Activated CD8-positive, alpha-beta memory T cell treated with anti-CD3 and anti-CD28 coated beads for 36 hours (primary cell): ENCODE results near the gene AIPL1. TPM values are rescaled to one million over a fixed set of nuclear protein-coding genes. Genes with fewer than 3 reads are reported as not detected.

Source experiments
- CTCF ChIA-PET: fragments of 350-600 bp; sonication (Branson Sonifier 250); formaldehyde crosslinking; loops from one replicate; lab custom pipeline; 2021; ENCODE audit warnings: antibody characterized with exemption; lab: Charles Lee
- POLR2A ChIA-PET: fragments of 350-600 bp; sonication (Branson Sonifier 250); formaldehyde crosslinking; loops from one replicate; lab custom pipeline; 2021; ENCODE audit warnings: antibody characterized with exemption; lab: Charles Lee
- total RNA-seq, 2 experiments: library from RNA; stranded (reverse); gene quantifications; one replicate each; pipeline ENCODE4 v1.2.3, GENCODE V29; 2021

The AIPL1 gene
- total RNA-seq, 2 experiments from 2014 or later = not detected

- CTCF ChIA-PET = interaction anchor here (0.6 kb wide), 1 partner anchor 14 kb away, joined by 3 read pairs; no protein-coding TSS in a partner anchor
- POLR2A ChIA-PET = interaction anchor here (0.7 kb wide), 1 partner anchor 52 kb away, joined by 5 read pairs; no protein-coding TSS in a partner anchor
Observed at GRCh38 chr17:6428207-6428965, 6.5 kb downstream of the AIPL1 start.

DNA sequence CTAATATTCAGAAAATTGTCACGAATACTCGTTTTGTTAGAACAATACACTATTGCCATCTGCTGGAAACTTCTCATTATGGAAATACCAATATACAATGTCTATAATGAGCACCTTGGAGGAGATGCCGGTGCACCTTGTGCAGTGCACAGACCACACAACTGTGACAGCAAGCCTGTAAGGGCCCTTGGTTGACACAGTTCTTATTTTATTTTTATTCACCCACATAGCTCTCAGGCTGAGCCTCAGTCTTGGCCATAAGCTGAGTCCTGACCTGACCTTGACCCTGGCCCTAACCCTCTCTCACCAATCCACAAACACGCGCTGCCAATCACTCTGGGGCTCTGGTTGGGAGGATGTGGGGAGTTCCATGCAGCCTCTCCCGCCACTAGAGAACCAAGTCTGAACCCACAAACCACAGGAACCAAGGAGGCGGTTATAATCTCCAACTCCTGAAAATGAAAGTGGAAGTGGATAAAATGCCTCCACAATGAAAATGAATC lies 7.6 kb downstream of the AIPL1 start:
- CTCF ChIA-PET = no interaction called here

DNA sequence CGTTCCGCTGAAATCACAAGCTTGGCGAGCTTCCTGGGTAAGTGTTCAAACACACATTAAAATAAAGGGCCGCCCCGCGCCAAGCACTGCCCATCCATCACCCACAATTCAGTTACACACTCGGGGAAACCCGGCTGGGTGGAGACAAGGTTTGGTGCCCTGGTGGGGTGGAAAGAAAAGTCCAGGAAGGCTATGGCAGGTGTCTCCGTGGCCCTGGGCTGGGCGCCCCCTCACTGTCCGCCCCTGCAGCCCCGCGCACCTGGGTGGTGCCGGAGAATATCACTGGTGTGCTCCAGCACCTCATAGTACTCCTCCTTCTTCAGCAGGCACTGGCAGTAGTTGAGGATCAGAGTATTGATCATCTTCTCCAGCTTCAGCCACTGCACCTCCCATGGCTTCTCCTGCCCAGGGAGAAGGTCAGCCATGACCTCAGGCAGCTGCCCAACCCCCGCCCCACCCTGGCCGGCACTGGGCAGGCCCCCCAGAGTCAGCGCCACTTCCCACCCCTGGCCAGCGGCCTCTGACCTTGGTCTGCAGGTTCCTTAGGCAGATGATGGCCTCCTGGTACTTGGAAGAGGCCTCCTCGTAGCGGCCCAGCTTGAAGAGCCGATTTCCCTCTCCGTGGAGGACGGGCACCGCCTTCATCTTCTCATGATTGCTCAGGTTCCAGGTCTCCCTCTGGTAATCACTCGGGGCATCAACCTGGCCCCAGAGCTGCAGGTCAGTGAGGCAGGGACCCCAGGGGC lies 8.4 kb downstream of the AIPL1 start:
- CTCF ChIA-PET = no interaction called here
- POLR2A ChIA-PET = no interaction called here

More for the DNA sequence above, 7.6 kb downstream of the AIPL1 start:
- POLR2A ChIA-PET = interaction anchor here (0.7 kb wide), 1 partner anchor 51 kb away, joined by 5 read pairs; no protein-coding TSS in a partner anchor

- POLR2A ChIA-PET = no interaction called here
Observed at GRCh38 chr17:6425407-6425806, 9.5 kb downstream of the AIPL1 start.

GRCh38 chr17:6423931-6424330 lies 11.0 kb downstream of the AIPL1 start:
- CTCF ChIA-PET = interaction anchor here (0.8 to 1.2 kb wide), 2 partner anchors 12 to 836 kb away, joined by 3 read pairs; no protein-coding TSS in a partner anchor
- POLR2A ChIA-PET = no interaction called here

More at GRCh38 chr17:6425407-6425806, 9.5 kb downstream of the AIPL1 start:
- CTCF ChIA-PET = no interaction called here

GRCh38 chr17:6422654-6423241 lies 12.2 kb downstream of the AIPL1 start:
- ChIA-PET POLR2A (no interaction called here), CTCF (interaction anchor here (0.7 to 0.8 kb wide), 2 partner anchors 11 to 830 kb away, joined by 3 read pairs; no protein-coding TSS in a partner anchor)

DNA sequence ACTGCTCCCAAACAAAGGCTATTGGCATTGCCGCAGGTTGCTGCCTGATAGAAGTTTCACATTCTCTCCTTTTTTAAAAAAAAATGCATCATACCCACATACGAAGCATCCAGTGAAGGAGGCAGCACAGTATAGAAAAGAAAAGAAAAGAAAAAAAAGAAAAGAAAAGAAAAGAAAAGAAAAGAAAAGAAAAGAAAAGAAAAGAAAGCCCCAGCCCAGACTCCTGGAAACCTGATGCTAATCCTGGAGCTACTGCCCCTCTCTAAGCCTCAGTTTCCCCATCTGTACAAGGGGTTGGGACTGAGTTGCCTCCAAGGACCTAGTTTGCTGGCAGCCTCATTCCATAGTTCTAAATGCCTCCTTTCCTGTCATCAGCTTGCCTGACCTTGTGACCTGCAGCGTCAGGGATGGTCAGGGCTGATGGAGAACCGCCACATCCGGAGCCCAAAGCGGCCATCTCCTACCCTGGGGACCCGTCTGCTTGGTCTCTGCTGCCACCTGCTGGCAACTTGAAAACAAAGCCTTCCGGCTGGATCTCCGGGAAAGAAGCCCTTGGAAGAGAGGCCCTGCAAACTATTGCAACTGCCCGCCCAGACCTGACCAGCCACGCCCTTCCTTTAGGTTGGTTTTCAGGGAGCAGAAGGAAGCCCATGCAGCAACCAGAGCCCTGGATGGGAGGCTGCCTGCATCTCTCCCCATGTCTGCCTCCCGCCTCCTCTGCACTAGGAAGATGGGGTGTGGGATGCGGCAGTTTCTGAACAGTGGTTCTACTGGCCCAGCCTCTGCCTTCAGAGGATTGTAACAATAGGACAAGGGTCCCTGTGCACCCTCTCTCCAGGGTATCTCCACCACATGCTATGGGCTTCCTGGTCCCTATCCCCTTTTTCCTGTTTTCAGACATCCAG lies 13.0 kb downstream of the AIPL1 start:
- ChIA-PET POLR2A (no interaction called here), CTCF (interaction anchor here (0.7 to 1.4 kb wide), 4 partner anchors 627 to 829 kb away, joined by 3 to 4 read pairs (median 3); no protein-coding TSS in a partner anchor)

DNA sequence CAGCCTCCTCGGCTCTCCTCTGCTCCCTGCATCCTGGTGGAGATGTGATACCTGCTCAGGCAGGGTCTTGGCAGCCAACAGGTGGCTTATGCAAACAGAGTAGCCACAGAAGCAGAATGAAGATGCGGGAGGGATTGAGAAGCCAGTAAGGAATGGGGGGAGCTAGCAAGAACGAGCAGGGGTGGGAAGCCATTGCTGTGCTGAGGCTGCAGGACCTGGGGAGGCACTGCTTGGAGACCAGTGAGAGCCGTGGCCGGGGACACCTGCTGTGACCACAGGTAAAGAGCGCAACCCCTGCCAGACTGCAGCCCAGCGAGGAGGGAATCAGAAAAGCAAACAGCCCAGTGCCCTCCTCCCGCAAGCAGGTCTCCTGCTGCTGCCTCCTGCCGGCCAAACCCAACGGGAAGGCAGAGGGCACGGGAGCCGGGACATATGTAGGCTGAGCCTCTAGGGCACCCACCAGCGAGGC lies 14.7 kb downstream of the AIPL1 start:
- ChIA-PET CTCF (no interaction called here), POLR2A (no interaction called here)

DNA sequence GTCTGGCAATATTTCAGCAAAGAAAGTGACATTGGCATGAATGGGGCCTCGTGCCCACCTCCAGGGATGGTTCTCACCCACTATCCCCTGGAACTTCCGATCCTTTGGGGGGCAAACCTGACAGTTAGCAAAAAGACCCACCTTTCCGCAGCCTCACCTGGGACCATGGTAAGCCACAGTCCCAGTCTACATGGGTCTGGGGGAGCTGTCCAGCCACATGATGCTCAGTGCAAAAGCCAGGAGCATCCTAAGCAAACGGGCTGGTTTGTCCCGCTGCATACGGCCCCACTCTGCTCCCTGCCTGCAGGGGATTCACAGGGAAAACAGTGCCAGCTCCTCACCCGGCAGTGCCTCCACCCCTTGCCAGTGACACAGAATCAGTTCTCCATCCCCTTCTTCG lies 19.3 kb downstream of the AIPL1 start:
- ChIA-PET POLR2A (no interaction called here), CTCF (no interaction called here)

DNA sequence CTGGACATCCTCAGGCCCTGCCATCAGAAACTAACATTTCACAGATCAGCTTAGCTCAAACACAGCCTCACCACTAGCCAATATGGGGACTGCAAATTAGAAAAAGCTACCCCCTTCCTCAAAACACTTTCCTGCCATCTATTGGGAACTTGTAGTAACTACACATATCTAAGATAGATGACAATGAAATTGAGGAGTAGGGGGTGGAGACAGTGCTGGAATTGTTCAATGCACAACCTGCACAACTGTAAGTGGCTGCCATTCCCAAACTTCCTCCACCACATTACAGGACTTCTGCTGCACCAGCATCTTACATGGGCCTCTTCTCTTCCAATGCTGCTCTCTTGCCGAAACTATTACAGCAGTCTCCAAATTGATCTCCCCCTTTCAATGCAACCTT lies 21.9 kb downstream of the AIPL1 start:
- ChIA-PET POLR2A (no interaction called here), CTCF (interaction anchor here (0.7 to 1.5 kb wide), 6 partner anchors 12 to 820 kb away, joined by 3 to 4 read pairs (median 3); no protein-coding TSS in a partner anchor)

DNA sequence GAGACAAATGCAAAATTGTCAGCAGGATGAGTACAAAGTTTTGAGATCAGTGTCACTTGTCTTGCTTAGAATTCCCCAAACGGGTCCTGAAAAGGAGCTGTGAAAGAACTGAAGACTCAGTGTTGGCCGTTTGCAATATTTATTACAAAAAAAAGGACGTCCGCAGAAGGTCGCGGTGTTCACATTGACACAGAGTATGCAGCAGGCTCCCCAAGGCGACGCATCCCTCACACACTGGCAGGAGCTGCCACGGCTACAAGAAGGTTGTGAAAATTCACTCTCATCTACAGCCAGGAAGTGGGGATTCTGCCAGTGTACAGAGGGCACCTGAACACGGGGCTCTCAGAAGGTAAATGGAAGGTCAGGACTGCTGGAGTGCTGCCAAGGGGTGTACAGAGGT lies 26.2 kb downstream of the AIPL1 start:
- CTCF ChIA-PET = no interaction called here
- POLR2A ChIA-PET = no interaction called here

DNA sequence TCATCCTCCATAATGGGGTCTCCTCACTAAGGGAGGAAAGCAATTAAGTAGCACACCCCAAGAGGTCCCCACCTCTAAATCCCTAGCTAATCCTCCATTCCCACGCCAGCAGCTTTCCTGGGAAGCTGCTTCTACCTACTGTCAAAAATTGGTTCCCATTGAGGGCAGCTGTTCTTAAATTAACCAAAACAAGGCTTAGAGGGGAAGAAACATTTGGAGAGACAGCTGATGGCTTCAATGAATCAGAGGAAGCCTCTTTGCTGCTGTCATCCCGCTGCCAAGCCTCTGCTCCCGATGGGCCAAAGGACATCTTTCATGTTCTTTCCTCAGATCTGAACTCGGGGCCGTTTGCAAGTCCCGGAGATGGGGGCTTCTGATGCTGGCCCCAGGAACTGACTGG lies 26.6 kb downstream of the AIPL1 start:
- ChIA-PET POLR2A (no interaction called here), CTCF (no interaction called here)

DNA sequence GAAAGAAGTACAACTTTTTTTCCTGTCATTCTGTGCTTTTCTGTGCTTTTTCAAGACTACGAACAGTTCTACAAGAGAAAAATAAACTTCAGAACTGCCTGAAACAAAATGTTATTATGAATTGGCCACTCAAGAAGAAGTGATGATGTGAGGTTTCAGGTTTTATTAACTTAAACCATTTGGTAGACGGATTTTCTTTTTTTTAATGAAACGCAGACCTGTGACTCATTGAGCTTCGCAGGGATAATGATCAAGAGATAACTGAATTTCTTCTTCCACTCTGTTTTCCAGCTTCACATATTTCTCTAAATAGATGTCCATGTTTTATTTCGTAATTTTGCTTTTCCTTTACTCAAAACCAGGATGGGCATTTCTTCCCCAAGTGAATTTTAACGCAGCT lies 32.7 kb downstream of the AIPL1 start:
- CTCF ChIA-PET = no interaction called here
- POLR2A ChIA-PET = no interaction called here

DNA sequence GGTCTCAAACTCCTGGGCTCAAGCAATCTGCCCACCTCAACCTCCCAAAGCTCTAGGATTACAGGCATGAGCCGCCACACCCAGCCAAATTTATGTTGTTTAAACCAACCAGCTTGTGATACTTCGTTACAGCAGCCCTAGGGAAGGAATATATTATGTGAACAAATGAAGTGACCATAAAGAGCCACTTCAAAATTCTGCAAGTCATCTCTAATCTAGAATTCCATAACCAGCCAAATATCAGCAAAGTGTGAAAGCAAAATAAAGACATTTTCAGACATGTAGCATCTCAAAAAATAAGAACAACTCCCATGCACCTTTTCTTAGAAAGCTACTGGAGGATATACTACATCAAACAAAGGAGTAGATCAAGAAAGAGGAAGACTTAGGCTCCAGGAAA lies 36.0 kb downstream of the AIPL1 start:
- ChIA-PET POLR2A (no interaction called here), CTCF (no interaction called here)

- ChIA-PET CTCF (no interaction called here), POLR2A (no interaction called here)
Observed at GRCh38 chr17:6394055-6394606, 40.8 kb downstream of the AIPL1 start.

DNA sequence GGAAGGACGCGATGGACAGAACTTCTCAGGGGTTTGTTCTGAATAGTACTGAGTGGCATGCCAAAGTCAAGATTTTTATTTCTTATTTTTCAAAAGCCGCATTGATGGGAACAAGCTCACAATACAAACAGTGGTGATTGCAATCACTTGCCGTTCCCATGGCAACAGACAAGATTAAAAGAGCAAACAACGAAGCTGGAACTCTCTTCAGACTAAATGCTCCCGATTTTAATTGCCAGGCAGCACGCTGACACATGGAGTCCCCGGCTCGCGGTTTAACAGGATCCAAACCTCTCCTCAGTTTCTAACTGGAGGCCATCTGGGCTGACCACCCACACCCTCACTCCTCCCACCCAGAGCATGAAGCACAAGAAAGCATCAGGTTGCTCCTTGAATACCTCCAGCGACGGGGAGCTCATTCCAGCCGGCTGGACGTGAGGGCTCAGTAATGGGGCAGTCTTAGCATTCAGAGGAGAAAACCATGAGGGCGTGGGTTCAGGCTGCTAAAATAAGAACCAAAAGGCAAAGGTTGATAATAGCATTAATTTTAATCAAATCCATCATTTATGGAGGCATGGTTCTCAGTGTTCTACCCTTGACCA lies 41.5 kb downstream of the AIPL1 start:
- POLR2A ChIA-PET = no interaction called here
- CTCF ChIA-PET = no interaction called here

GRCh38 chr17:6392609-6393350 lies 42.1 kb downstream of the AIPL1 start:
- ChIA-PET POLR2A (no interaction called here), CTCF (no interaction called here)
